DMS 273 (cell line): ENCODE measurements around the gene IQCK.

Experiments
- DNase-seq: peaks from one replicate; lab custom pipeline; 2025; ENCODE audit not compliant: unreplicated experiment; lab: John Stamatoyannopoulos, UW

The IQCK gene

GRCh38 chr16:19830902-19831560 lies 113.0 kb downstream of the IQCK start:
- DNase-seq = no peak

GRCh38 chr16:19831678-19832077 lies 113.6 kb downstream of the IQCK start:
- peak; percentile 37 for DNase-seq

GRCh38 chr16:19833176-19833575 lies 115.1 kb downstream of the IQCK start:
- DNase-seq = no peak

GRCh38 chr16:19833581-19833980 lies 115.5 kb downstream of the IQCK start:
- no peak for DNase-seq

GRCh38 chr16:19835196-19835595 lies 117.1 kb downstream of the IQCK start:
- DNase-seq = no peak

- peak; percentile 22 for DNase-seq
Measured at GRCh38 chr16:19835968-19836421, 117.9 kb downstream of the IQCK start.

- DNase-seq = peak; percentile 37
Measured at GRCh38 chr16:19837331-19837980, 119.4 kb downstream of the IQCK start.

- DNase-seq = peak; percentile 27
Measured at GRCh38 chr16:19837984-19838707, 120.1 kb downstream of the IQCK start.

GRCh38 chr16:19840524-19841110 lies 122.5 kb downstream of the IQCK start:
- DNase-seq = peak; percentile 98

GRCh38 chr16:19841184-19841583 lies 123.1 kb downstream of the IQCK start:
- DNase-seq = peak; percentile 44

GRCh38 chr16:19842426-19843157 lies 124.5 kb downstream of the IQCK start:
- peak; percentile 28 for DNase-seq

GRCh38 chr16:19843371-19843770 lies 125.3 kb downstream of the IQCK start:
- no peak for DNase-seq

- peak; percentile 75 for DNase-seq
Measured at GRCh38 chr16:19844945-19845641, 127.0 kb downstream of the IQCK start.

- DNase-seq = no peak
Measured at GRCh38 chr16:19846436-19846835, 128.4 kb downstream of the IQCK start.

- DNase-seq = no peak
Measured at GRCh38 chr16:19848756-19849155, 130.7 kb downstream of the IQCK start.

GRCh38 chr16:19850131-19850817 lies 132.2 kb downstream of the IQCK start:
- no peak for DNase-seq

GRCh38 chr16:19851476-19851875 lies 133.4 kb downstream of the IQCK start:
- DNase-seq = no peak

- peak; percentile 22 for DNase-seq
Measured at GRCh38 chr16:19853132-19853741, 135.2 kb downstream of the IQCK start.
